Kidney epithelial cell (primary cell): Measurements from ENCODE around the gene AGXT. TPM values are rescaled to one million over a fixed set of nuclear protein-coding genes. Genes with fewer than 3 reads are reported as not detected.

Source experiments
- DNase-seq: peaks from one replicate; pipeline ENCODE4 v3.0.0-alpha.2; 2010; ENCODE audit warnings: low read depth
- H3K27me3 ChIP-seq: 2 replicates; pipeline ENCODE4 v1.6.0; 2011; ENCODE audit warnings: low read length; ENCODE audit not compliant: control insufficient read depth, insufficient read depth
- H3K36me3 ChIP-seq: 2 replicates; pipeline ENCODE4 v1.5.1; 2011; ENCODE audit warnings: low read length; ENCODE audit not compliant: control insufficient read depth, insufficient read depth
- H3K4me3 ChIP-seq: 2 replicates; pipeline ENCODE4 v1.5.1; 2011; ENCODE audit warnings: low read depth, mild to moderate bottlenecking, control low read depth, low read length
- CTCF ChIP-seq: IDR thresholded peaks from 2 replicates; pipeline ENCODE4 v1.5.1; 2011; ENCODE audit warnings: mild to moderate bottlenecking, moderate library complexity, low read length, control low read depth, inconsistent platforms; ENCODE audit not compliant: insufficient read depth, poor library complexity, severe bottlenecking
- total RNA-seq: library from RNA; depleted of rRNA; stranded (reverse); fragments of >200 nt; gene quantifications from 2 replicates; pipeline ENCODE4 v1.2.3, GENCODE V29; 2015

Gene AGXT
- total RNA-seq, 1 donor from 2014 or later = 0.25 TPM

DNA sequence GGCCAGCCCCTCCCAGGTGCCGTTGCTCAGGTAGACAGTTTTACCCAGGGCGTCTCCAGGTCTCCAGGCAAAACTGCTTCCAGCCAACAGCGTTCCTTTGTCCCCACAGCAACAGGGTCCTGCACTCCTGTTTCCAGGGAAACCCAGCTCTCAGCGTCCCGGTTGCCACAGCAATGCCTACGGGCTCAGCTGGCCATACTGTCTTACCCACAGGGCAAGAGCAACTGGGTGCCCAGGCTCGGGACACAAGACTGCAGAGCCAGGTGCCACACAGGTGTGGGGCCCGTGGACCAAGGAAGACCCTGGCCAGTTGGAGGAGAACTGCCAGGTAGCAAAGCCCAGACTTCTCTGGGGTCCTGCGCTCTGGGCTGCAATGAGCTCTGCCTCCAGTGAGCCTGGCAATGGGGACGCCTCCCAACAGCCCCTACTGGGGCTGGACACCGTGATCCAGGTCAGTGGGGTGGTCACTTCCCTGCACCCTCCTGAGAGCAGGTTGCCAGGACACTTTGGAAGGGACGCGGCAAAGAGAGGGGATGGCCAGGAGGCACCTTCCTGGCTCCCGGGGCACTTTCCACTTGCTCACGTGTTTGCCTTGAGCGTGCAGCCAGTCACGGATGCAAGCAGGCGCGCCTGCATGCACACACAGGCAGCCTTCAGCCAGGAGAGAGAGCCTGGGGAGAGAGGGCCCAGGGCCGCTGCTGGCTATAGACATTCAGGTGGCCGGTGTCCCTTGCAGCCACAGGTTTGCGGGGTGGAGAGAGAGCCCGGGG lies 37.7 kb downstream of the AGXT start, which contains the start of gene CROCC2:
Gene CROCC2, plus strand, starts transcription at position 196 of the 770 bp plus-strand sequence. Its CDS starts 178 bp downstream, at position 374.
- no peak for DNase-seq
- H3K36me3 ChIP-seq = no peaks in the 10 kb centered on the region
- TF ChIP-seq CTCF = no peak
- H3K4me3 ChIP-seq = no peak within 1 kb of the TSS
- peaks cover 30% of the 10 kb centered on the region for H3K27me3 ChIP-seq

DNA sequence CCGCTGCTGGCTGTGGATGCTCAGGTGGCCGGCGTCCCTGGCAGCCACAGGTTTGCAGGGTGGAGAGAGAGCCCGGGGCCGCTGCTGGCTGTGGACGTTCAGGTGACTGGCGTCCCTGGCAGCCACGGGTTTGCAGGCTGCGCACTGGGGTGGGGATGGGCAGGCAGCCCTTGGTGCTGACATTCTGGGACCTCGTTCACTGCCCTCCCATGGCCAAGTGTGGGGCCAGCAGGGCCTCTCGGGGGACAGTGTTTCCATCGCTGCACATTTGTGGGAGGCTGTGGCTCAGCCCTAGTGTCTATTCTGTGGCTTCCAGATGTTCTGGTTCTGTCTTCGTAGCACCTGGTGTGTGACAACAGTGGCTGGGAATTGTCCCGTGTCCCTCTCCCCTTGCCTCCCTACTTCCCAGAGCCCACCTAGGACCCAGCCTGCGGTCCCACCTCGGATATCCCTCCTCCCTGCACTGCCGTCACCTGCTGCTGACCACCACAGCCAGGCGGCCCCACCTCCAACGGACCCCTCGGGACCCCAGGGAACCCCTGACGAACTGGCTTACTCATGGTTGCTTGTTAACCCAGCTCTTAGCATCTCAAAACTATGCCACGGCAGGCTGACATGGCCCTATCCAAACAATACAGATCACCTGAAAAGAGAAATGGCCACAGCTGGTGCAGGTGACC lies 38.4 kb downstream of the AGXT start:
- H3K36me3 ChIP-seq = no peaks in the 10 kb centered on the region
- H3K27me3 ChIP-seq = peaks cover 30% of the 10 kb centered on the region
- DNase-seq = no peak
- H3K4me3 ChIP-seq = no peak overlapping the region
- no peak for TF ChIP-seq CTCF

DNA sequence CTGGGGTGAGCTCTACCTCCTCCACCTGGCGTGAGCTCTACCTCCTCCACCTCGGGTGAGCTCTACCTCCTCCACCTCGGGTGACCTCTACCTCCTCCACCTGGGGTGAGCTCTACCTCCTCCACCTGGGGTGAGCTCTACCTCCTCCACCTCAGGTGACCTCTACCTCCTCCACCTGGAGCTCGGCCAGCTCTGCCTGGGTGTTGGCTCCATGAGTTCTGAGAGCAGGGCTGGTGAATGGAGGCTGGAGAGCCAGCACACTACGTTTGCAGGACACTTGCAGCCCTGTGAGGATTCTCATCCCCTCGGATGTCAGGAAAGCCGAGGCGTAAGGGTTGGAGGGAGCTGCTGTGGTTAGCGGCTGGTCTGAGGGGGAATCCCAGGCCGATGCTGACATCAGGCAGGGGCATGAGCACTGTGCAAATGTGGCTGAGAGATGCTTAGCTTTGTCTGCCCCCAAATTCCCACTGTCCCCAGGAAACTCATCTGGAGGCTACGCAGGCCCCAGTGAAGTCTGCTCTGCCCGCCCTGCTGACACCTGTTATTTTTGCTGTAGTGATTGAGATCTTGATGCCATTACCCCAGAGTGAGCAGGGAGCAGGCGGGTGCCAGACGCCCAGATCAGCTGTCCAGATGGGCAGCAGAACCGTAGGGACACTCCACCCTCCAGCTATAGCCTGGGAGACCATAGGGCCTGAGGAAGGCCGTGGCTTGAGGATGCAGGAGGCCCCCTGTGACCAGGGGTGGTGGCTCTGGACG lies 40.8 kb downstream of the AGXT start:
- peaks cover 28% of the 10 kb centered on the region for H3K27me3 ChIP-seq
- no peak overlapping the region for H3K4me3 ChIP-seq
- no peaks in the 10 kb centered on the region for H3K36me3 ChIP-seq
- DNase-seq = no peak
- no peak for TF ChIP-seq CTCF

- Histone ChIP-seq H3K4me3 (no peak overlapping the region), H3K27me3 (peaks cover 15% of the 10 kb centered on the region), H3K36me3 (no peaks in the 10 kb centered on the region)
- no peak for DNase-seq
- TF ChIP-seq CTCF = no peak
These were observed 43.1 kb downstream of the AGXT start for GRCh38 chr2:240911641-240912265.

DNA sequence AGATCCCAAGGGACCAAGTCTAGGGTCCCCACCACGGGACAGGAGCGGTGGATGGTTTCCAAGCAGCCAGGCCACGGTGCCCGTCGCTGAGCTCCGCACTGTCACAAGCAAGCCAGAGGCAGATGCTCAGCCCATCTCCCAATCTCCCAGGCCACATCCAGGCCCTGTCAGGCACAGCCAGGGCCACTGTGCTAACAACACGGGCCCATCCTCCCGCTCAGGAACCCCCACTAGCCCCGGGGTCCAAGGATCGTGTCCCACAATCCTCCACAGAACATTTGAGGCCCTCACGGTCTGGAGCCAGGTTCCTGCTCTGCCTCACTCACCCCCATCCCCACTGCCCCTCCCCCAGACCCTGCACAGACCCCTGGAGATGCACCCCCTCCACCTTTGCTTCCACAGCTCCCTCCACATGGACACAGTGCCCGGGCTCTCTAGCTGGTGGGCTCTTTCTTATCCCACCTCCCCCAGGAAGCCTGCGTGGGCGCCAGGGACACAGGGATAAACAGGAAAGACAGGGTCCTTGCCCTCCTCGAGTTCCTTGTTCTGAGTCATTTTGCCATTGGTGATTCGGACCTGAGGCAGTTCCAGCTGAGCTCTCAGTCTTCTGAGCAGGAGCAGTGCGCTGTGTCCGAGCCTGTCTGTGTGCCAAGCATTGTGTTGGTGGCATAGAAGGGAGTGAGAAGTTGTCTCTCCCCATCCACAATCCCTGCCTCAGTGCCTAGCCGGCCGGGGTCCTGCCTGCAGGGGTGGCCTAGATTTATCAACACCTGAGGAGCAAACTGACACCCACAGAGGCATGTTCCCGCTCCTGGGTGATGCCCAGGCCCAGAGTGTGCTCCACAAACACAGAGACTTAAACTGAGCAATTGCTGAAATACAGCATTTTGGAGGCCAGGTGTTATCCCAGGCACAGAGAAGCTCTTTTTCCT lies 44.5 kb downstream of the AGXT start:
- no peak for DNase-seq
- no peaks in the 10 kb centered on the region for H3K36me3 ChIP-seq
- no peak for TF ChIP-seq CTCF
- no peak overlapping the region for H3K4me3 ChIP-seq
- H3K27me3 ChIP-seq = peaks cover 7% of the 10 kb centered on the region
